IMR-90 (cell line): ENCODE measurements around the gene RASSF4. TPM values are rescaled to one million over a fixed set of nuclear protein-coding genes. Genes with fewer than 3 reads are reported as not detected.

Experiments
- CTCF ChIP-seq: conservative IDR thresholded peaks from 2 replicates; pipeline ENCODE4 v1.5.1; 2012; ENCODE audit warnings: mild to moderate bottlenecking, low read depth, low read length, improper control_type of control experiment
- polyA plus RNA-seq, 3 experiments: library from polyadenylated mRNA; depleted of rRNA; stranded (reverse); fragments of >200 nt; gene quantifications; 2 replicates each; pipeline ENCODE4 v1.2.3, GENCODE V29; 2012; ENCODE audit warnings: low replicate concordance in 1 of 3
- total RNA-seq: library from RNA; depleted of rRNA; stranded (reverse); fragments of >200 nt; gene quantifications from 2 replicates; pipeline ENCODE4 v1.2.3, GENCODE V29; 2012

RASSF4 gene
- total and polyA plus RNA-seq, 2 of the 4 experiments (the other 2 are of a cell fraction) = 5.9 to 8.6 TPM

DNA sequence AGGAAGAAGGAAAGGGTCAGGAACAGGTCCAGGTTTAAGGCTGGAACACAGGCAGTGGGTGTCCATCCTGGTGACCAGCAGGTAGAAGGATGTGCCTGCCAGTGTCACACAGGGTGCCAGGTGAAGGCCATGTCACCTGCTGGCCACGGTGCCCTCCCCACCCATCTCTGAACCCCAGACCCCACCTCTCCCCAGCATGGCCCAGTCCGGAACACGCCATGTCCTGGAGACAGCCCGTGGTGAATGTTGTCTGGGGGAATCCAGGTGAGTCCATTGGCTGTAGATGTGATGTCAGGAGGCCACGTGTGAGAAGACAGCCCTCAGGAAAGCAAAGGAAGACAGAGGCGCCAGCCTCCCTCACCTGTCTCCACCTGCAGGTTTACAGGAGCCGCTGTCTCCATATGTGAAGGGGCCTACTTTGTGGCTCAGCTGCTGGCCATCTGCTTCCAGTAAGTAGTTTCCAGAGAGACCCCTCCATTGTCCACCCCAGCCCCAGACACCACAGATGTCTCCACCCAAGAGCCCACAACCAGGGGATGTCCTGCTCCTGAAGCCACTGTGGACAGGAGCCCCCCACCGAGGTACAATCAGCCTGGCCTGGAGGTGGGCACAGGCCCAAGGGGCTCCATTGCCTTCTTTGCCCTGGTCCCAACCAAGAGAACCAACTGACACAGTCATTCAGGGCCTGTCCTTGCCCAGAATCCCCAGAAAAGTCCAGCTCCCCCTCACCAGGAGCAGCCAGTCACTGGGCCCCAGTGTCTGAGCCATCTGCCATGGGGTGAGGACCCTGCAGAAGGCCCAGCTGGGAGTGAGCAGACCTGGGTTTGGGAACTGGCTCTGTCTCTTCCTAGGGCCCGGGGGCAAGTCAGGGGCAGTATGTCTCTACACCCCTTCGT, 27.7 kb upstream of the RASSF4 start (continued):
- TF ChIP-seq CTCF = no peak
